Heart right ventricle (tissue), 16 donors: ENCODE results near the gene EYS. TPM values are rescaled to one million over a fixed set of nuclear protein-coding genes. Genes with fewer than 3 reads are reported as not detected.

ENCODE experiments used
- ATAC-seq, 8 donors: fragments of 200-7000 bp; cut with Tn5 transposase; one replicate each; pipeline ENCODE4 v1.9.1; 2020; ENCODE audit warnings: mild to moderate bottlenecking in 8 of 8, moderate library complexity in 8 of 8, moderate number of reproducible peaks in 1 of 8
- DNase-seq, 2 donors: peaks; one replicate each; pipeline ENCODE4 v3.0.0-alpha.2; 2020
- H3K27ac ChIP-seq, 10 donors: fragments of 200-600 bp; sonication (generic) in 2 of 10; one replicate each; pipeline versions ENCODE4 v1.5.0 to v1.8.0; 2020 to 2022; ENCODE audit warnings: mild to moderate bottlenecking in 3 of 10
- H3K27me3 ChIP-seq, 7 donors: fragments of 200-600 bp; one replicate each; pipeline ENCODE4 v1.8.0; 2021 to 2022; ENCODE audit warnings: mild to moderate bottlenecking in 2 of 7
- H3K36me3 ChIP-seq, 9 donors: fragments of 200-600 bp; sonication (generic) in 1 of 9; one replicate each; pipeline versions ENCODE4 v1.5.0 to v1.8.0; 2020 to 2022; ENCODE audit warnings: mild to moderate bottlenecking in 2 of 9
- H3K4me1 ChIP-seq, 9 donors: fragments of 200-600 bp; sonication (generic) in 1 of 9; one replicate each; pipeline versions ENCODE4 v1.5.0 to v1.8.0; 2020 to 2022; ENCODE audit warnings: mild to moderate bottlenecking in 4 of 9
- H3K4me3 ChIP-seq, 10 donors: fragments of 200-600 bp; sonication (generic) in 2 of 10; one replicate each; pipeline versions ENCODE4 v1.5.0 to v1.8.0; 2020 to 2022; ENCODE audit warnings: mild to moderate bottlenecking in 7 of 10, moderate library complexity in 2 of 10
- H3K9me3 ChIP-seq, 11 donors: fragments of 200-600 bp in 10 of 11; sonication (generic) in 2 of 11; one replicate each; pipeline versions ENCODE4 v1.5.0 to v1.8.0; 2013 to 2022; ENCODE audit warnings: mild to moderate bottlenecking in 2 of 11, control low read depth in 1 of 11, moderate library complexity in 1 of 11
- CTCF ChIP-seq, 9 donors: fragments of 200-600 bp; sonication (generic) in 2 of 9; IDR thresholded peaks; one replicate each; pipeline versions ENCODE4 v1.5.0 to v1.8.0; 2021 to 2022; ENCODE audit warnings: antibody characterized with exemption in 9 of 9, mild to moderate bottlenecking in 5 of 9, moderate library complexity in 1 of 9
- WGBS, 2 donors: extraction: QIAGEN DNeasy Blood & Tissue Kit; methylation state at CpG; one replicate each; pipeline ENCODE4 v1.1.7; 2013; ENCODE audit warnings: inconsistent platforms in 1 of 2; 5-methylcytosine and 5-hydroxymethylcytosine counted together
- intact Hi-C, 10 donors: fragments of 100-400 bp; cut with DNase I; formaldehyde crosslinking; loops; one replicate each; pipeline versions ENCODE4 v1.11.1 to v1.14.2; 2022
- polyA plus RNA-seq, 2 donors: library from polyadenylated mRNA; stranded (reverse); fragments of 200-250 nt; gene quantifications; one replicate each; pipeline ENCODE4 v1.2.3, GENCODE V29; 2013
- total RNA-seq, 10 donors: library from RNA; stranded (reverse); fragmentation: NEBNext Ultra II Directional in 3 of 10; extraction: Animal tissue kit (Norgen Biotek cat#: 25700) in 3 of 10; gene quantifications; one replicate each; pipeline versions ENCODE4 v1.2.1 to v1.2.4, GENCODE V29; 2021 to 2023
- donor health status: Arrhythmogenic right ventricular cardiomyopathy.
- donor health status: ischemic (EF 13 %, LVEDD 7.1; RV severe dilation, severe dysfunction).
- donor health status: healthy with polysubstance abuse.
- donor health status: DM: no; HTN: yes; CAD: no.
- donor health status: DM: no; HTN: no; CAD: no.
- donor health status: ischemic (EF 25% LVEDD 6.9; RV normal size, moderate dysfunction).
- donor health status: ischemic (EF 25% LVEDD 5.7; RV mildly dilated, moderate dysfunction).
- donor health status: healthy.
- donor health status: DM: yes; HTN: yes; CAD: no.
- donor health status: Ischemic cardiomyopathy.
- donor health status: ischemic (EF 35%, LVEDD 5.7; RV mildly dilated, moderate dysfunction).
- donor health status: nonischemic (EF 11% LVEDD 7.7; RV severe dilation, severe dysfunction).
- donor health status: DM: yes; HTN: yes; CAD: no.
- donor health status: PGD.
- donor health status: ischemic (EF 29% LVEDD 5.4; RV normal size, mild dysfunction).
- donor health status: nonischemic (EF 23%, LVEDD 6.1; RV moderate dilation, normal function).

Gene EYS
- total and polyA plus RNA-seq, 12 donors, result 0.02 to 0.40 (median 0.18) TPM; not detected in 8

- Histone ChIP-seq H3K27ac (peak overlapping the region in 1 of 10 donors; percentile 2), H3K9me3 (peaks cover 0 to 4% (median 0%) of the 10 kb centered on the region in 11 donors), H3K36me3 (no peaks in the 10 kb centered on the region), H3K27me3 (no peaks in the 10 kb centered on the region), H3K4me1 (peaks cover 0 to 8% (median 0%) of the 10 kb centered on the region in 9 donors), H3K4me3 (peak overlapping the region in 3 of 10 donors; percentile 6 to 13 (median 12))
- intact Hi-C loops, result loop anchor here in 3 of 10 donors (5.0 to 10.0 kb wide), 2 partner anchors 319 to 322 kb away; no protein-coding TSS in a partner anchor
- WGBS, 2 donors, result 38 to 49% methylated on average over 8 of the region's 8 CpGs
- DNase-seq (no peak), ATAC-seq (no peak)
- no peak for TF ChIP-seq CTCF (IDR thresholded peaks at IDR 0.05)
Observed at GRCh38 chr6:64013011-64013410, 1694.0 kb downstream of the EYS start.

GRCh38 chr6:64012351-64013001 lies 1694.5 kb downstream of the EYS start:
- peak overlapping the region in 1 of 10 donors; percentile 2 for H3K27ac ChIP-seq
- DNase-seq (no peak), ATAC-seq (peak in 5 of 8 donors; percentile 46 to 75 (median 67))
- H3K36me3 ChIP-seq, result no peaks in the 10 kb centered on the region
- peak overlapping the region in 3 of 10 donors; percentile 6 to 13 (median 12) for H3K4me3 ChIP-seq
- H3K27me3 ChIP-seq, result no peaks in the 10 kb centered on the region
- WGBS, 2 donors, result 39 to 51% methylated on average over 4 of the region's 4 CpGs
- H3K9me3 ChIP-seq, result peaks cover 0 to 7% (median 0%) of the 10 kb centered on the region in 11 donors
- intact Hi-C loops, result loop anchor here in 3 of 10 donors (5.0 to 10.0 kb wide), 2 partner anchors 320 to 322 kb away; no protein-coding TSS in a partner anchor
- peak in 7 of 9 donors; percentile 26 to 70 (median 45) for TF ChIP-seq CTCF (IDR thresholded peaks at IDR 0.05)
- H3K4me1 ChIP-seq, result peaks cover 0 to 8% (median 0%) of the 10 kb centered on the region in 9 donors

GRCh38 chr6:64010666-64011065 lies 1696.4 kb downstream of the EYS start:
- Histone ChIP-seq H3K36me3 (no peaks in the 10 kb centered on the region), H3K9me3 (peaks cover 0 to 20% (median 0%) of the 10 kb centered on the region in 11 donors), H3K4me1 (peaks cover 0 to 8% (median 0%) of the 10 kb centered on the region in 9 donors), H3K4me3 (no peak overlapping the region), H3K27me3 (no peaks in the 10 kb centered on the region), H3K27ac (no peak overlapping the region)
- no peak for ATAC-seq
- intact Hi-C loops, result loop anchor here in 3 of 10 donors (5.0 to 10.0 kb wide), 2 partner anchors 322 to 324 kb away; no protein-coding TSS in a partner anchor
- TF ChIP-seq CTCF (IDR thresholded peaks at IDR 0.05), result no peak
- WGBS, 2 donors, result 94 to 96% methylated on average over 3 of the region's 3 CpGs
- DNase-seq, result no peak

GRCh38 chr6:64010010-64010409 lies 1697.0 kb downstream of the EYS start:
- ATAC-seq, result peak in 1 of 8 donors; percentile 27
- H3K4me1 ChIP-seq, result peaks cover 0 to 8% (median 0%) of the 10 kb centered on the region in 9 donors
- H3K9me3 ChIP-seq, result peaks cover 0 to 24% (median 0%) of the 10 kb centered on the region in 11 donors
- intact Hi-C loops, result loop anchor here in 3 of 10 donors (5.0 to 10.0 kb wide), 2 partner anchors 322 to 325 kb away; no protein-coding TSS in a partner anchor
- H3K36me3 ChIP-seq, result no peaks in the 10 kb centered on the region
- TF ChIP-seq CTCF (IDR thresholded peaks at IDR 0.05), result no peak
- 60 to 72% methylated on average over 8 of the region's 8 CpGs for WGBS, 2 donors
- H3K4me3 ChIP-seq, result no peak overlapping the region
- no peaks in the 10 kb centered on the region for H3K27me3 ChIP-seq
- peak; percentile 6 to 14 for DNase-seq
- no peak overlapping the region for H3K27ac ChIP-seq
